Activated naive CD8-positive, alpha-beta T cell treated with anti-CD3 and anti-CD28 coated beads, Interleukin-2, amount 50 U/mL, for 24 hours (primary cell): ENCODE results near the gene MRPS2.
"Not testable (repeated sequence)": the region's sequence is repeated elsewhere in the genome, so short reads cannot be mapped to it uniquely, and the experiment has no call there.

Experiments
- ATAC-seq: fragments of 150-1000 bp; cut with Tn5 transposase; one replicate; pipeline ENCODE4 v1.10.0; 2021
- DNase-seq: peaks from one replicate; pipeline ENCODE4 v3.0.0; 2021
- H3K27ac Mint-ChIP-seq: one replicate; pipeline ENCODE4 v1.8.0; 2021; ENCODE audit warnings: mild to moderate bottlenecking, mixed read lengths
- H3K27me3 Mint-ChIP-seq: one replicate; pipeline ENCODE4 v1.8.0; 2021; ENCODE audit warnings: mixed read lengths
- H3K36me3 Mint-ChIP-seq: one replicate; pipeline ENCODE4 v1.8.0; 2021; ENCODE audit warnings: low read depth, mixed read lengths
- H3K4me1 Mint-ChIP-seq: one replicate; pipeline ENCODE4 v1.8.0; 2021; ENCODE audit warnings: mixed read lengths
- H3K4me3 Mint-ChIP-seq: one replicate; pipeline ENCODE4 v1.8.0; 2021; ENCODE audit warnings: mild to moderate bottlenecking, moderate library complexity, mixed read lengths
- H3K9me3 Mint-ChIP-seq: one replicate; pipeline ENCODE4 v1.8.0; 2021; ENCODE audit warnings: mixed read lengths

Gene MRPS2

GRCh38 chr9:135500525-135501260, at the start of gene MRPS2:
MRPS2 (plus strand) TSS chr9:135500682; CDS start chr9:135500711, 29 bp downstream.
- Mint-ChIP-seq H3K36me3 (peaks cover 16% of the 10 kb centered on the region), H3K27ac (peak within 1 kb of the TSS; percentile 92), H3K27me3 (no peaks in the 10 kb centered on the region), H3K9me3 (no peaks in the 10 kb centered on the region), H3K4me3 (peak within 1 kb of the TSS; percentile 85), H3K4me1 (peaks cover 22% of the 10 kb centered on the region)
- DNase-seq (peak; percentile 89), ATAC-seq (peak; percentile 90)

DNA sequence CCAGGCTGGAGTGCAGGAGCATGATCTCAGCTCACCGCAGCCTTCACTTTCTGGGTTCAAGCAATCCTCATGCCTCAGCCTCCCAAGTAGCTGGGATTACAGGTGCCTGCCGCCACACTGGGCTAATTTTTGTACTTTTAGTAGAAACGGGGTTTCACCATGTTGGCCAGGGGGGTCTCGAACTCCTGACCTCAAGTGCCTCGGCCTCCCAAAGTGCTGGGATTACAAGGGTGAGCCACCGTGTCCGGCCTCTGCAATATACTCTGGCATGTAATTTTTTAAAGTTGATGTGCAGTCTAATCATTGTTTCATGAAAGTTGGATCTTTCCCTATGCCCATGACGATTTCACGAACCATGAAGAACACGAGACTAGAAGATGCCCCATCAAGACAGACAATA, 49.5 kb upstream of the MRPS2 start:
- Mint-ChIP-seq H3K9me3 (no peaks in the 10 kb centered on the region), H3K4me3 (no peak overlapping the region), H3K36me3 (no peaks in the 10 kb centered on the region), H3K4me1 (no peaks in the 10 kb centered on the region), H3K27me3 (peaks cover 14% of the 10 kb centered on the region), H3K27ac (no peak overlapping the region)
- ATAC-seq (no peak), DNase-seq (no peak)

DNA sequence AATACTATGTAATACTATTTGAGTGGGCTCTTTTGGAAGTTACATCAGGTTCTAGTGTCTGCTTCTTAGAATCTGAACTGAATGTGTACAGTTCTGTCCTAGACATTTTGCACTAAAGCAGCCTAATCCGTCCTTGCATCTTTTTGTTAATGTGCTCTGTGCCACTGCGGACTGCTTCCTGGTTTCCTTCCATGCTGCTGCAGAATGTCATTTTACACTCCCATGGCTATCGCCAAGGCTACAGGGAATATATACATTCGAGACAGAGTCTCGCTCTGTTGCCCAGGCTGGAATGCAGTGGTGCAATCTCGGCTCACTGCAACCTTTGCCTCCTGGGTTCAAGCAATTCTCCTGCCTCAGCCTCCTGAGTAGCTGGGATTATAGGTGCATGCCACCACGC, 48.6 kb upstream of the MRPS2 start:
- H3K4me3 Mint-ChIP-seq, H3K4me1 Mint-ChIP-seq, ATAC-seq, H3K27ac Mint-ChIP-seq, H3K9me3 Mint-ChIP-seq, DNase-seq, H3K36me3 Mint-ChIP-seq: not testable (repeated sequence)
- H3K27me3 Mint-ChIP-seq = peaks cover 14% of the 10 kb centered on the region

DNA sequence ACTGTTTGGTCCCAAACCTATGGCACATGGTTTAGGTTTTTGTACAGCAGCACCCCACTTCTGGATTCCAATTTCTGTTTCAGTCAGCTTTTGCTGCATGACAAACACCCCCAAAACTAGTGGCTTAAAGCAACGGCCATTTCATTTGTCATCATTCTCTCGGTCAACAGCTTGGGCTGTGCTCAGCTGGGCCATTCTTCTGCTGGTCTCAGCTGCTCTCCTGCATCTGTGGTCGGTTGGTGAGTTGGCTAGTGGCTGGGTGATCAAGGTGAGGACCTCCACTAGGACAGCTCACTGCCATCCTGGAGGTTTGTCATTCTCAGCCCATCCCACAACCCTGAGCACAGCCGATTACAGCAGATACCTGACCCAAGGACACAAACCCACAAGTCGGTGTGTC, 45.7 kb upstream of the MRPS2 start:
- Mint-ChIP-seq H3K4me3 (no peak overlapping the region), H3K4me1 (no peaks in the 10 kb centered on the region), H3K27ac (no peak overlapping the region), H3K36me3 (no peaks in the 10 kb centered on the region), H3K27me3 (peaks cover 26% of the 10 kb centered on the region), H3K9me3 (no peaks in the 10 kb centered on the region)
- DNase-seq = no peak
- ATAC-seq = no peak

DNA sequence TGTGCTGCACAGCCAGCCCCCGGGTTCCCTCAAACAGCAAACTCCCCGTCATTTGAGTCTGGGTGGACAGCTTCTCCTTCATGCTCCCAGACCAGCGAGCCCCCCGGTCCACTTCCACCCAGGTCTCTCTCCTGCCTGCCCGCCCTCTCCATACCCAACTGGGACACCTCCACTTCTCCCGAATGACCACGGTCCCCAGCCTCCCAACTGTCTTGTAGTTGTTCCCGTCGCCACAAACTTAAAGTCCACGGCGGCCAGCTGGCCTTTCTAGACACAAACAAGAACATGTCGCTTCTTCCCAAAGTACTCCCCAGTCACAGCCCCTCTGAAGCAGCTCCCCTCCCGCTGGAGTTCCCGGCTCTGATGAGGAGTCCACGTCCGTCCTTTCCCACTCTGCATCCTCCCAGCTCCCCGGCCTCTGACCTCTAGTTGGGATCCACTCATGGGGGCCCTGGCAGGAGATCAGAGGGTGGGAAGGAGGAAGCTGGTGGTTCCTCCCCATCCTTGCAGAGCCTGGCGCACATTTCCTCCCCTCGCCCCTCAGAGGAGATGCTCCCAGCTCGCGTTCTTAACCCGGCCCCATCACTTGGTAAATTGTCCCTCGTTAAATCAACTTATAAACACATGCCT, 45.0 kb upstream of the MRPS2 start:
- Mint-ChIP-seq H3K4me1 (no peaks in the 10 kb centered on the region), H3K36me3 (no peaks in the 10 kb centered on the region), H3K9me3 (no peaks in the 10 kb centered on the region), H3K27ac (no peak overlapping the region), H3K4me3 (no peak overlapping the region), H3K27me3 (peaks cover 29% of the 10 kb centered on the region)
- no peak for ATAC-seq
- DNase-seq = no peak

GRCh38 chr9:135456436-135457104, 43.9 kb upstream of the MRPS2 start:
- peaks cover 30% of the 10 kb centered on the region for H3K27me3 Mint-ChIP-seq
- no peak overlapping the region for H3K4me3 Mint-ChIP-seq
- DNase-seq (no peak), ATAC-seq (no peak)
- no peak overlapping the region for H3K27ac Mint-ChIP-seq
- H3K4me1 Mint-ChIP-seq = no peaks in the 10 kb centered on the region
- no peaks in the 10 kb centered on the region for H3K9me3 Mint-ChIP-seq
- H3K36me3 Mint-ChIP-seq = no peaks in the 10 kb centered on the region

DNA sequence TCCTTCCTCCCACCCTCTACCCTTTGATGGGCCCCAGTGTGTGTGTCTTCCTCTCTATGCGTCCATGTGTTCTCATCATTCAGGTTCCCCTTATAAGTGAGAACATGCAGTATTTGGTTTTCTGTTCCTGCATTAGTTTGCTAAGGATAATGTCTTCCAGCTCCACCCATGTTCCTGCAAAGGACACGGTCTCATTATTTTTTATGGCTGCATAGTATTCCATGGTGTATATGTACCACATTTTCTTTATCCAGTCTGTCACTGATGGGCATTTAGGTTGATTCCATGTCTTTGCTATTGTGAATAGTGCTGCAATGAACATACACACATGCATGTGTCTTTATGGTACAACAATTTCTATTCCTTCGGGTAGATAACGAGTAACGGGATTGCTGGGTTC, 42.0 kb upstream of the MRPS2 start:
- H3K27ac Mint-ChIP-seq, H3K9me3 Mint-ChIP-seq, H3K4me1 Mint-ChIP-seq, H3K36me3 Mint-ChIP-seq, ATAC-seq, H3K4me3 Mint-ChIP-seq, DNase-seq: not testable (repeated sequence)
- peaks cover 30% of the 10 kb centered on the region for H3K27me3 Mint-ChIP-seq

DNA sequence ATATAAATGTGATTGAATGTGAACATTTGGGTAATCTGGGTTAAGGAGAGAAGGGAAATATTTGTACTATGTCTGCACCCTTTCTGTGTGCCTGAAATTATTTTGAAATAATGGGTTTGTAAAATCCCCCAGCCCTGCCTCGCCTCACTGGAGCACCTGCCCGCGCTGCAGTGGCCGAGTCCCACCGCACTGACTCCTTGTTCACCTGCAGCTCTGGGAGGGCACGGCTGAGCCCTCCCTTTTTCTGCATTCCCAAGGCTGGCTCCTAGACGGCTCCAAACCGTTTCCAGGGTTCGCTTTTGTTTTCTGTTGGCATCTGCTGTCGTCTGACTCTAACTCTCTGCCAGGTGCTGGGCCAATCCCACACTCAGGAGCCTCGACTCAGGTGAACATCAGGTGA, 38.5 kb upstream of the MRPS2 start:
- no peak for DNase-seq
- no peak overlapping the region for H3K27ac Mint-ChIP-seq
- H3K4me1 Mint-ChIP-seq = no peaks in the 10 kb centered on the region
- H3K36me3 Mint-ChIP-seq = no peaks in the 10 kb centered on the region
- H3K9me3 Mint-ChIP-seq = no peaks in the 10 kb centered on the region
- H3K27me3 Mint-ChIP-seq = peaks cover 40% of the 10 kb centered on the region
- no peak for ATAC-seq
- H3K4me3 Mint-ChIP-seq = no peak overlapping the region

DNA sequence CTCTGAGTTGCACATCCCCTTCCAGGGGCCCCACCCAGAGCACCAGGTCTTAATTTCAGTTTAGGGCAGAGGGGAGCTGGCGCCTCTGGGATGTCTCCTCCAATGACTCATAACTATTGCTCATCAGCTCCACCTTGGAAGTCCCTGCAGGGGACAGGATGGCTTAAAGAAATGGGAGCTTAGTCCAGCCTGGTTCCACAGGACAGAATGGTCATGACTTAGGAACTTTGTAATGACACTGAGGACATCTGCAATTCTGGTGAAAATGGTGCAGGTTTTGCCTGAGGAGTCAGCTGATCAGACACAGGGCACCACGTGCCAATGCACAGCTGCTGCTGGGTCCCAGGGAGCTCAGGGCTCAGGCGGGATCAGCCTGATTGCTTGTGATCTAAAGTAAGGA, 37.3 kb upstream of the MRPS2 start:
- no peak overlapping the region for H3K4me3 Mint-ChIP-seq
- H3K27me3 Mint-ChIP-seq = peaks cover 42% of the 10 kb centered on the region
- DNase-seq = no peak
- no peak overlapping the region for H3K27ac Mint-ChIP-seq
- H3K9me3 Mint-ChIP-seq = no peaks in the 10 kb centered on the region
- ATAC-seq = no peak
- H3K4me1 Mint-ChIP-seq = no peaks in the 10 kb centered on the region
- no peaks in the 10 kb centered on the region for H3K36me3 Mint-ChIP-seq

DNA sequence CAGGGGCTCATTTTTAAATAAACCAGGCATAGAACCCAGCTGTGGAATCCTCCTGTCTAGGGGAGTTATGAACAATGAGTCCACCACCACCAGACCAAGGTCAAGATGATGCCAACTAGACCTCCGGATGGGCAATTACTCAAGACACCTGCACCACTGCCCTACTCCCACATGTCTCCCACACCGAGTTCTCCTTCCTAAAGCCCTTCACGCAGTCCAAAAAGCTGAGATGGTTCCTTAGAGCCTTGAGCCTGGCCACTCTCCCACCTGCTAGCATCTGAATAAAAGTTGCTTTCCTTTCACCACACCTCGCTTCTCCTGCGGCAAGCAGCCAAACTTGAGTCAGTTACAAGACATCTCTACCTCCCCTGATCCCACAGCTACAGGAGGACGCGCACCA, 36.3 kb upstream of the MRPS2 start:
- Mint-ChIP-seq H3K9me3 (no peaks in the 10 kb centered on the region), H3K27ac (no peak overlapping the region), H3K4me3 (no peak overlapping the region), H3K27me3 (peaks cover 39% of the 10 kb centered on the region), H3K4me1 (peaks cover 6% of the 10 kb centered on the region), H3K36me3 (no peaks in the 10 kb centered on the region)
- no peak for DNase-seq
- no peak for ATAC-seq

- H3K4me3 Mint-ChIP-seq = peak overlapping the region; percentile 3
- peaks cover 13% of the 10 kb centered on the region for H3K4me1 Mint-ChIP-seq
- peaks cover 44% of the 10 kb centered on the region for H3K27me3 Mint-ChIP-seq
- ATAC-seq = peak; percentile 58
- peak; percentile 44 for DNase-seq
- H3K36me3 Mint-ChIP-seq = no peaks in the 10 kb centered on the region
- no peaks in the 10 kb centered on the region for H3K9me3 Mint-ChIP-seq
- H3K27ac Mint-ChIP-seq = no peak overlapping the region
Observed at GRCh38 chr9:135468854-135469521, 31.5 kb upstream of the MRPS2 start.

GRCh38 chr9:135471791-135472640, 28.5 kb upstream of the MRPS2 start:
- Mint-ChIP-seq H3K4me3 (no peak overlapping the region), H3K27me3 (peaks cover 38% of the 10 kb centered on the region), H3K27ac (no peak overlapping the region), H3K36me3 (no peaks in the 10 kb centered on the region), H3K4me1 (peaks cover 13% of the 10 kb centered on the region), H3K9me3 (no peaks in the 10 kb centered on the region)
- ATAC-seq (no peak), DNase-seq (no peak)

GRCh38 chr9:135473972-135474543, 26.4 kb upstream of the MRPS2 start:
- DNase-seq (no peak), ATAC-seq (no peak)
- Mint-ChIP-seq H3K27ac (no peak overlapping the region), H3K27me3 (peaks cover 45% of the 10 kb centered on the region), H3K4me1 (peaks cover 12% of the 10 kb centered on the region), H3K9me3 (no peaks in the 10 kb centered on the region), H3K4me3 (no peak overlapping the region), H3K36me3 (no peaks in the 10 kb centered on the region)

GRCh38 chr9:135474915-135475314, 25.6 kb upstream of the MRPS2 start:
- Mint-ChIP-seq H3K4me1 (peaks cover 10% of the 10 kb centered on the region), H3K36me3 (no peaks in the 10 kb centered on the region), H3K4me3 (no peak overlapping the region), H3K27ac (no peak overlapping the region), H3K9me3 (no peaks in the 10 kb centered on the region), H3K27me3 (peaks cover 42% of the 10 kb centered on the region)
- ATAC-seq = no peak
- peak; percentile 26 for DNase-seq
